Measurements from ENCODE around the gene APRT.
A peak's percentile ranks its signal among the peaks of the same experiment; 100 is the strongest.
"Not testable (repeated sequence)": the region's sequence is repeated elsewhere in the genome, so short reads cannot be mapped to it uniquely, and the experiment has no call there.

APRT gene

DNA sequence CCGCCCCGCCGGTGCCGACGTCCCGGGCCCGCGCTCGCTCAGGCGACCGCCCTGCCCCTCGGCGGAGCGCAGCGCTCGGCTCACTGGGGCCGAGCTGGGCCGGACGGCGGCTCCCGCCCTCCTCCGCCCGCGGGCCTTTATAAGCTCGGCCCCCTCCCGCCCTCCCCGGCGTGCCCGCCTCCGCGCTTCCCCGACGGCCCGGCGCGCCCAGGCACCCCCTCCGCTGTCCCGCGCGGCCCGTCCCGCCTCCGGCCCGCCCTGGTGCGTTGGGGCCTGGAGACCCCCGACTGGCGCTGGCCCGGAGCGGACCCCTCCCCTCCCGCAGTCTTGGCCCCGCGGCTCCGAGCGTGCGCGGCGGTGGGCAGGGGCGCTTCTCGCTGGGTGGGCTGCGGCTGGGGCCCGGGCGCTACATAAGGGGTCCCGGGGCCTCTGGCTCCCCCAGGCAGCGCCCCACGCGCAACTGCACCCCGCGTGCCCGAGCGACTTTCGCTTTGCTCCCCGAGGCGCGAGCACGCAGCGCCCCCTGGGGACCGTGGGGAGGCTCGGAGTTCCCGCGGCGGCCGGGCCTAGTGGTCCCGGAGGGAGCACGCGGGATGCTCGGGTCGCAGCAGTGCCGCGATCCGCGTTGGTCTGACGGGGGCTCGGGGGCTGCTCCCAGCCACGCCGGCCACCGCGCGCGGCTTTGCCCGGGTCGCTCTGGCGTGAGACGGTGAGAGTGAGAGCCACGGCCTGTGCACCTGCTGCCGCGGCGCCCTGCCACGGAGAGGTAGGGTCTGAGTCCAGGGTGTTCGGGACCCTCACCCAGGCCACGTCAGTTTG, 26.4 kb downstream of the APRT start, which contains the start of gene PIEZO1:
PIEZO1 (minus strand) TSS at position 115 of the 819 bp plus-strand sequence. CDS start 256 bp downstream, outside the sequence.
- peak; percentile 66 for DNase-seq

DNA sequence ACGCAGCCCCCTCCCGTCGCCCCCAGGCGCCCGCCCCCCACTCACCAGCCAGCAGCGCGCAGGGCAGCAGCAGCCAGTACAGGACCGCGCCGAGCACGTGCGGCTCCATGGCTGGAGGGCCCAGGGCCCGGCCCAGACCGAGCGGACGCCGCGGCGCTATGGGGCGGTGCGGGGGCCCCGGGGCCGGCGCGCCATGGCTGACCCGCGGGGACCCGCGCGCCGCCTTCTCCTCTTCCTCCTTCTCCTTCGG, 26.9 kb downstream of the APRT start:
- no peak for DNase-seq

DNA sequence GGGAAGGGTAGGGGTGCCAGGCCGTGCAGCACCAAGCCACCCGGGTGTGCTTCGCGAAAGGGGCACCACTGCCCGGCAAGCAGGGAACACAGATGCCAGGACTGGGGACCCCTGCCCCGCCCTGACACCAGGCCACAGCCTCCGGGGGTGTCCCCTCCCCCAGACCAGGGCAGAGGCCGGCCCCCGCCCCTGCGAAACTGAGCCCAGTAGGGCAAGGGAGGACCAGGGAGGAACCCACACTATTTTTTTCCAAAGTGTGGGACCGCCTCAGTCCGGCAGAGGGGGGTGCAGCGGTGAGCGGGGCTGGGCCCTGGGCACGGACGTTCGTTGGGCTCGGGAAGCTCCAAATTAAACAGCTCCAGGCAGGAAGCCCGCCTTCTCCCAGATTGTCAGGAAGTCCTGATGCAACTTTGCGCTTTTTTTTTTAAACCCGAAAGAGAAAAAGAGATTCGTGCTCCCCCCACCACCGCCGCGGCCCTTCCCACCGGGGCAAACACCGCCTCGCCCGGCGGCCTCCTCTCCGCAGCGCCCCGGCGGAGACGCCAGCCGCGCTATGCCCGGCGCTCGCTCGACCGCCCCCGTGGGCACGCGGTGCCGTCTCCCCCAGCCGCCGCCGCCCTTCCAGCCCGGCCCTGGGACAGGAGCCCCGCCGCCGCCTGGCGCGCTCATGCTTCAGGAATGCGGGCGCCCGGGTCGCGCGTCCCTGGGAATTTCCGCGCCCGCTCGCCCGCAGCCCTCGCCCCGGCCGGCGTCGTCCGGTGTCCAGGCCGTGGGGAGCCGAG, 27.5 kb downstream of the APRT start:
- peak; percentile 81 for DNase-seq

DNA sequence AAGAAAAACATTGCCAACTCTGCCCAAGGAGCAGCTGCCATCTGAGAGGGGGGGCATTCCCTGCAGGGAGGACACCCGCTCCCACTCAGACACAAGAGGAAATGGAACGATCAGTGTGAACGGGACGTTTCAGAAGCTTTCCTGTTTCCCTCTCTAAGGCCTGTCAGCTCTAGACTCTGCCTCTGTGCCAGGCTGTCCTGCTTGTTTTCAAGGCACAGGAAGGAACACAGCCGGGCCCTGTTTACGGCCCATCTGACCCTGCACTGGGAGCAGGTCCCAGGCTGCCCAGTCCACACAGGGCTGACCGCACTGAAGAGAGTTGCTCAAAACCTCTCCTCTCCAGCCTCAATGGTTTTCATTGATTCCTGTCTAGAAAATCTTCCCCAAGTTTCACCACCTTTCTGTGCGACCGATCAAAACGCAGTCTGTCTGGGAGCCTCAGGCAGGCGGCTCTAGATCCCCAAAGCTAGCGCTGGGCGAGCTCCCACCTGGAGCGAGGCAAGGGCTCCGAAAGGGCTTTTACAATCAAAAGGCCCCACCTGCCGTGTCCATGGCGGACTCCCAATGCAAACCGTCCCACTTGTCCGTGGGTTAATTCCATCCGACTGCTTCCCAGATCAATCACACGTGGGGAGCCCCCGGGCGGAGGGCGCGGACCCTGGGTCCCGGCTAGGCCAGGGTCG, 28.2 kb downstream of the APRT start:
- DNase-seq: no peak

DNA sequence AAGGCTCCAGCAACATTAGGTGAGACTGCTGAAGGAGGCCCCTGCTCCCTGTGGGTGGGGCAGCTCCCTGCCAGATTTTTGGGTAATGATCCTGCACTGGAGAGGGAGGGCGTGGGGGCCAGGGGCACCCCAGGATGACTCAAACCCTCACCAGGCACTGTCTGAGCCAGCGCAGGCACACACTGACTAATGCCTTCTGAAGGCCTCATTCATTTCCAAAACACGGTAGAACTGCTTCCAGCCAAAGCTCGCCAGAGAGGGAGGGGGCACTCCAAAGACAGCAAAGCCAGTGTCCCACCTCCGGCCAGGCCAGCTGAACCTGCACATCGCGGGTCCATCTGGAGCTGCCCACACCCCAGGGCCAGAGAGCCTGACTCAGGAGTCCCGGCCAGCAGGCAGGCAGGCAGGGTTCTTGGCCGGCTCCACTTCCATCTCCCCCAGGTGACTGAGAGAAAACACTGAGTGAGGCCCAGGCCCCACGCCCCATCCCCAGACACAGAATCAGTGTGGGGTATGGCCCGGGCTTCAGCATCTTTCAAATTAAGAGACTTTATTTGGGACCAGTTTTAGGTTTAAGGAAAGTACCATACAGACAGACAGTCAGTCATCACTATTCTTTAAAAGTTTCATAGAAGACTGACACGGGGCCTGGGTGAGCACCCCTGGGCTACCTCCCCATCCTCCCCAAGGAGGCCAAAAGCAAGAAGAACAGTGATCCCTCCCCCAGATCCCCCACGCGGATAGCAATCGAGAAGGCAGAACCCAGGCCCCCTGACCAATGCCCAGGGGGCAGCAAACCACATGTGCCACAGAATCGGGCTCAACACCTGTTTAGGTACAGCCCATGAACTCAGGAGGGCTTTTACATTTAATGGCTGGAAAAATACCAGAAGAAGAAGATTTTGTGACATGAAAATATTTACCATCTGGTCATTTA, 29.0 kb downstream of the APRT start:
- DNase-seq: peak; percentile 64

DNA sequence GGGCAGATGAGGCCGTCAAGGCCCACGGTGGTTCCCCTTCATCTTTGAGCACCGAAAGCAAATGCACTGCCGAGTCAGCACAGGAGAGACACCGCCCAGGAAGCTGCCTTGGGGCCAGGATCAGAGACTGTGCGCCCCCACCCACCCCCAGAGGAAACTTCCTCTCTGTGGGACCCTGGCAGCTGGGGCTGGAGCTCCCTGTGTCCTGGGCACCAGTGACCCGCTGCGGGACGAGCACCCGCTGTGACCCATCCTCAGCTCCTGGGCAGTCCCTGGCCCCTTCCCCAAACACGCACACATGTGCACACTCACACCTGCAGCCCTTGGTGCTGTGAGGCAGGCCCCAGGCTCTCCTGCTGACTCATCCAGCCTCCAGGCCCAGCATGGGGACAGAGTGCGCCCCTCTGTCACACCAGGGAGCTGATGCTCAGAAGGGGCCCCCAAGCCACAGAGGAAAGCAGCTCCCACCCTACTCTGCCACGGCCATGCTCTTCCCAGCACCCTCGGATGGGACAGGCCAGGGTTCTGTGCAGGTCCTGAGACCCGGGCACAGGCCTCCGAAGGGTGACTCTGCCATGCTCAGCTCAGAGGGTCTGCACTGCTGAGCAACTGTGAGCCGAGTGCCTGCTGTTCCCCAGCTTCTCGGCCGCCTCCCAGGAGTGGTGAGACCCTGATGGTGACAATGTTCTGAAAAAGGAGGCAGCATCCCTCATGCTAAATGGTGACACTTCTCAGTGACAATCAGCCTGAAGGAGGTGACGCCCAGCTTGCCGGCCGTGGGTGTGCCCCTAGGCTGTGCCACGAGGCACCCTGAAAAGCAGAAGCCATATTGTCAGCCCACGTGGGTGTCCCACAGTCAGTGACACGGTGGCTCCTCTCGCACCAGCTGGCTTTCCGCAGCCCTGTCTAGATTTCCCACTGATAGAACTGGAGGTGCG, 30.3 kb downstream of the APRT start:
- no peak for DNase-seq

DNA sequence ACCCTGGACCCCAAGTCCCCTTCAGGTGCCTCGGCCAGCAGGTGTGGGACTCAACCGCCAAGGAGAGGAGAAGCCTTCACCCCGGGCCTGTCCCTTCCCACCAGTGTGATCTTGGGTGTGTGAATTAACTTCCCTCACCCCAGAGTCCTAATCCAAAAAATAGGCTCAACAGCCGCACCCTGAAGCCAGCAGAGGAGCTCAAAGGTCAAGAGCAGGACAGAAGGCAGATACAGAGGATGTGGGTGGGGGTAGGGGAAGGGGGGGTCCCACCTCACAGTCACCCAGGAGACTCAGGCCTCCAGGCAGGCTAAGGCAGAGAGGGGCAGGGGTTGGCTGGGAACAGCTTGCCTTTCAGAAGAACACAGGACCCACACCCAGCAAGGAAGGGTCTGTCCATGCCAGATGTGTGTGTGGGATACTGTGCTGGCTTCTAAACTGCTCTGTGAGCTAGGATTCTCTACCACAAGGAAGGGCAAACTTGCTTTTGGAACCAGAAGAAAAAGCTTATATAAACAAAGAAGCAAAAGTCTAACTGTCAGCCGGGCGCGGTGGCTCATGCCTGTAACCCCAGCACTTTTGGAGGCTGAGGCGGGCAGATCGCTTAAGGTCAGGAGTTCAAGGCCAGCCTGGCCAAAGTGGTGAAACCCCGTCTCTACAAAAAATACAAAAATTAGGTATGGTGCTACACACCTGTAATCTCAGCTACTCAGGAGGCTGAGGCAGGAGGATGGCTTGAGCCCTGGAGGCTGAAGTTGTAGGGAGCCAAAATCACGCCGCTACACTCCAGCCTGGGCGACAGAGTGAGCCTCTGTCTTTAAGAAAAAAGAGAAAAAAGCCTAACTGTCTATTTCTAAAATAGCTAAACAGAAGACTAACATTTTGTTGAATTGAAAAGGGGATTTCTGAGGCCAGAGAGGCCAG, 31.3 kb downstream of the APRT start:
- no peak for DNase-seq

DNA sequence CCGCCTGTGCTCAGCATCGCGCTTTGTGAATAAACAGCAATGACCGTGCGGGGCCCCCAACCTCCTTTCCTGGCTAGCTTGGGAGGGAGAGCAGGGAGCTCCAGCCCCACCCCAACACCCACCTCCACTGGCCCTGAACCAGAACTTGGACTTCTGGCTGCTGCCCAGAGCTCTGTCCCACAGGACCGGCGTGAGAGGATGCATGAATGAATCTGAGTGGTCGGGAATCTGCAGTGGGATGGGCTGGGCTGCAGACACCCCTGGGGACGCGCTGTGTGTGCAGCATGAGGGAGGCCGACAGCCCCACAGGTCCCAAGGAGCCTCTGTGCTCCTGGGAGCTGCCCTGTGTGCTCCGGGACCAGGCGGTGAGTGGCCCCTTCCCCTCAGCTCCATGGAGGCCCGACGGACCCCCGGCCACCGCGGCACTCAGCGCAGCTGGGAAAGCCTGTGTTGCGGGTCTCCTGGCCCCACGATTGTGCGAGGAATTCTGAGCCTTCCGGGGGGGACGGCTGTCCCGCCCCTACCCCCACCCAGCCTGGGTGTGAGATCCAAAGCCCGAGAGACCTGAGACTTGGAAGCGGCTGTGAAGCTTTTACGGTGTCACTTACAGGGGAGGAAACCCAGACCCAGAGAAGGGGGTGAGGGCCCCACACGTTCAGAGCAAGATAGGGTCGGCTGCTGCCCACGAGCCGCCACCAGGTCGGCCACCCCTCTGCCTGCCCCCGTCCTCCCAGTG, 32.2 kb downstream of the APRT start:
- no peak for DNase-seq

DNA sequence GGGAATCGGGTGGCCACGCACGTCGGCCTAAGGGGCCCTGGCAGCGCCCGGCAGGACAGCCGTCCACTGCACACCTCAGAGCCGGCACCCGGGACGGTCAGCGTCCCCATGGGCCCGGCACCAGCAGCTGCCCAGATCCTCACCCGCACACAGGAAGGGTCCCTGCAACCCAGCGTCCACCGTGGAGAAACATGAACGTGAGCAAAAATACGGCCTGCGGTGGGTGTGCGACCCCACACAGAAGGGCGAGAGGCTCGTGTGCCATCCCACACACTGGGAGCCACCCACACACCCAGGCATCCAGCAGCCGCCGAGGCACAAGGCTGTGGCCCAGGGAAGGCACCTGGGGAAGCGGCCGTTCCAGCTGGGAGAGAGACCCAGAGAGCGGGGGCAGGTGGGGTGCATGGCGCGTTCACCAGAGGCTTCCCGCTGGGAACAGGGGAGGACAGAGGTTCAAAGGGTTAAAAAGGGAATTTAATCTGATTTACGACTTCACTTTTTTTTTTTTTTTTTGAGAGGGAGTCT, 33.1 kb downstream of the APRT start:
- DNase-seq: no peak

DNA sequence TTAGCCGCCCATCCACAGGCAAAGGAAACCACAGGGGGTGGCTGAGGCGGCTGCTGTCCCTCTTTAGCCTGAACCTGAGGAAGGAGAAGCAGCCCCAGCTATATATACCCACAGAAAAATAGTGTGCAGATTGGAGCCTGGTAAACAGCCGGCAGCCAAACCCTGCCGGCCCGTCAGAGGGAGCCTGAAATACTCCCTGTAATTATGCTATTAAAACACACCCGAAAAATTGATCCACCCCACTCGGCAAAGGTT, 33.5 kb downstream of the APRT start:
- DNase-seq: no peak

DNA sequence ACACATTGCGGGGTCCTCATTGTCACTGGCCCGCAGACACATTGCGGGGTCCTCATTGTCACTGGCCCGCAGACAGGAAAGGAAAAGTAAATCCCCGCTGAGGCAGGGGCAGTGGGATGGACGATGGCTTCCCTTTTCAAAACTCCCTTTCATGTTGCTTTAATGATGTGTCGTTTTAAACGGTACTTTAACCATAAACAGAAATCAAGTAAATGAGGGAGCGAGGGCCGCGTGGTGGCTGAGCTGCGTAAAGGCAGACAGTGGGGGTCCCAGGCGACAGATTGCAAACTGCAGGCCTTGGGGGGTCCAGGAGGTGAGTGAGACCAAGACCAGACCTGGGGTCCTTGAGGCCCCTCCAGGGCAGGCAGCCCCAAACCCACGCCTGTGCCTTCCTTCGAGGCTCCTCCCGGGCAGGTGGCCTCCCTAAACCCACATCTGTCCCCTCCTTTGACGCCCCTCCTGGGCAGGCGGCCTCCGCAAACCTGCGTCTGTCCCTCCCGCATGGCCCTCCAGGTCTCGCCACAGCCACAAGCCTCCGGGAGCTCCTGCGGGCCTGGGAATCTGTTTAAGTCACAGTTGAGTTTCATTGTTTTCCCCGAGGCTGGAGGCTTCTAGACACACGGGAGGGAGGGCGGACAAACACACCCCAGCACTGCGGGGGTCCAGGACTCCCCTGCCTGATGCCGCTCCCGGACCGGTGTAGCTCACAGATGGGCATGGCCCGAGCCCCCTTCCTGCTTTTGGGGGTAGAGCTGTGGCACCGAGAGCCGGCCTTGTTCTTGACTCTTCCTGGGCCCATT, 34.1 kb downstream of the APRT start:
- no peak for DNase-seq

DNA sequence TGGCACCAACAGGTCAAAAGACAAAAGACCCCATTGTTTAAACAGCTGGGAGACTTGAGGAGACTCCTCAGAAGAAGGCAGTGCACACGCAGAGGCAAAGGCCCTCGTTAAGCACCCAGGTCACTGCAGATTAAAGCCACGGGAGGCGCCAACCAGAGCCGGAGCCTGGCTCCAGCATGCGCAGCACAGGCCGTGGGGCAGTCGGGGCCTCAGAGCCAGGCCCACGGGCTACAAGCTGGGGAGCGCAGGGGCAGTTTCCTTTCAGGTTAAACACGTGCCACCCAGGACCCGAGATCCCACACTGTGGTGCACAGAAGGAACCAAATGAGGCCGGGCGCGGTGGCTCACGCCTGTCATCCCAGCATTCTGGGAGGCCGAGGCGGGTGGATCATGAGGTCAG, 35.9 kb downstream of the APRT start:
- DNase-seq: no peak

DNA sequence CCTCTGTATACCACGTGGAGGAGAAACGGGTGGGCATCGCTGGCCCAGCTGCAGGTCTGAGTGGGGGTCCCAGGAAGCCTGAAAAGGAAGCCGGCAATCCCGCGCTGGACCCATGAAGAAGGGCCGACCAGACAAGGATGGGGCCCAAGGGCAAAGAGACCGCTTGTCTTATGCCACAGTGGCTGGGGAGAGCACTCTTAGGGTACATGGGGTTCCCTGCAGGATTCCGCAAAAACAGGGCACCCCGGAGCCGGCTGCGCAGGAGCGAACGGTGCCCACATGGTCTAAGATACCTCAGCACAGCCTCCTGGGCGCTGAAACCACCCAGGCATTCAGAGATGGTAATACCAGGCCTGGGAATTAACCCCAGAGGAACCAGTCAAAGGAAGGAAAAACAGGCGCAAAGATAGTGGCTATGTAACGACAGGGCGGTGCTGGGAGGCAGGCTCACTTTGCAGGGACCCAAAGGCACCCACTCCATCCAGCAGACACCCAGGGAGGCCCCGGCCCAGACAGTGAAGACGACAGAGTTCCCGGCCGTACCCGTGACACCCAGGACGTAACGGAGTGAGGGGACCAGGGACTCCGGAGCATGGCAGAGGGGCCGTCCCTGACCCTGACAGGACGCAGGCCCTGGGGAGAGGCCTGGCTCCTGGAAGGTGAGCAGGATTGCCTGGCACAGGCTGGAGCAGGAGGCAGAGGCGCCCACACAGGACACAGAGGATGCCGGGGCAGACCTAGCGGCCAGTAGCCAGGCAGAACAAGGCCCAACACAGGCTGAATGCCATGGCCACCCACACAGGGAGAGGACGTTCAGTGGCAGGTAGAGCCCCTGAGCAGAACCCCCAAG, 37.0 kb downstream of the APRT start:
- DNase-seq: no peak

DNA sequence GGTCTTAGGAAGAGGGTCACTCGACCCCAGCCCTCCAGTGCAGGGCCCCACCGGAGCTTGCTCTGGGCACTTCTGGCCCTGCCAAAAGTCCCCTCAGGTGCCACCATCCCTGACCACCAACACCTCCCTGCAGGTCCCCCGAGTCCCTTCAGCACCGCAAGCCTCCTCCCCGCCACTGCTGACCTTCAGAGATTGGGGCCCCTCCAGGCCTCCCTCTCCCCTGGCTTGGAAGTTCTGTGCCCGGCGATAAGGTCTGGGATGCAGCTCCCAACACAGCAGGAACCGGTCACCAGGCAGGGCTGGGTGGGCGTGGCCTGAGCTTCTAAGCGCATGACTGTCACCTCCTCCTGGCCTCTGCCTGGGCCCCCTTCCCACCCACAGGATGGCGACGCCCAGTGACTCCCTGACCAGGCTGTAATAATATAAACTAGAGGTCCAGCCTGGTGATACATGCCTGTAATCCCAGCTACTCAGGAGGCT, 37.9 kb downstream of the APRT start:
- DNase-seq: peak; percentile 45

DNA sequence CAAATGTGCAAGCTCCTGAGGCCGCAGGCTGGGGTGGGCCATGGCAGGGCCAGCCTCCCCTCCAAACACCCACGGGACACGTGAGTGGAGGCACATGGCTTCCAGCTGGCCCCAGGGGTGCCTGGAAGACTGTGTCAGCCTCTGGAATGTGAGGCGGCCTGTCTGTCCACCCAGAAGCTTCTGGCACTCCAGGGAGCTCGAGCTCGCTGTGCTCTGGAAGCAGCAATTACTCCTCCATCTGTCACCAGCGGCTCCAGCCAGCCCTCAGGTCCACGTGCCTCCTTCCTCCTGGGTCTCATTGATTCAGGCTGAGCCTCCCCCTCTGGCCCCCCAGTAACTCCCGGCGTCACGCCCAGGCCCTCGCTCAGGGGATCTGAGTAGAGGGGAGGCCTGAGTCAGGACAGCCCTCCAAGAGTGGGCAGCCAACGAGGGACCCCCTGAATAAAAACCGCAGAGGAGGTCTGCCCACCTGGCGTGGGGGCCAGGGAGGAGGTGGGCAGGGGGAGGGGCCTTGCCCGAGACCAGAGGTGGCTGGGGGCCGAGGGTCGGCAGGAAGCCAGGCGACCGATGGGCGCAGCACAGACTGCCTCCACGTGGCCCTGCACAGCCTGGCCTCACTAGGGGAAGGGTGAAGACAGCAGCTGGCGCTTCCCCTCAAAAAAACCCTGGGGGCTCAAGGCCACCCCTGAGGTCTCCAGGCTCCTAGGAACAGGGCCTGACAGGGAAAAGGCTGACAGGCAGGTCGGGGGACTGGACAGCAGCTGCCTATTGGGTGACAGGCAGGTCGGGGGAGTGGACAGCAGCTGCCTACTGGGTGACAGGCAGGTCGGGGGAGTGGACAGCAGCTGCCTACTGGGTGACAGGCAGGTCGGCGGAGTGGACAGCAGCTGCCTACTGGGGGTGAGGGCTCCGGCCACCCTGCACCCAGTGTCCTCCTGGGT, 38.6 kb downstream of the APRT start:
- peak; percentile 96 for DNase-seq

DNA sequence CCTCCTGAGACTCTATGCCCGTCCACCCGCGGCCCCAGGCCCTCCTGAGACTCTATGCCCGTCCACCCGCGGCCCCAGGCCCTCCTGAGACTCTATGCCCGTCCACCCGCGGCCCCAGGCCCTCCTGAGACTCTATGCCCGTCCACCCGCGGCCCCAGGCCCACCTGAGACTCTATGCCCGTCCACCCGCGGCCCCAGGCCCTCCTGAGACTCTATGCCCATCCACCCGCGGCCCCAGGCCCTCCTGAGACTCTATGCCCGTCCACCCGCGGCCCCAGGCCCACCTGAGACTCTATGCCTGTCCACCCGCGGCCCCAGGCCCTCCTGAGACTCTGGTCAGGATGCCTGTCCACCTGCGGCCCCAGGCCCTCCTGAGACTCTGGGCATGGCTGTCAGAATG, 39.9 kb downstream of the APRT start:
- DNase-seq: not testable (repeated sequence)

All from fibroblast of skin of abdomen (primary cell).